ENCODE data around the gene CDCA8. TPM values are rescaled to one million over a fixed set of nuclear protein-coding genes. Genes with fewer than 3 reads are reported as not detected.
A peak's percentile ranks its signal among the peaks of the same experiment; 100 is the strongest.

Gene CDCA8
- total and polyA plus RNA-seq, 9 of the 15 experiments (the other 6 are each of a cell fraction or from before 2014, with no cell fraction given): 26.4 to 148 (median 81.8) TPM

DNA sequence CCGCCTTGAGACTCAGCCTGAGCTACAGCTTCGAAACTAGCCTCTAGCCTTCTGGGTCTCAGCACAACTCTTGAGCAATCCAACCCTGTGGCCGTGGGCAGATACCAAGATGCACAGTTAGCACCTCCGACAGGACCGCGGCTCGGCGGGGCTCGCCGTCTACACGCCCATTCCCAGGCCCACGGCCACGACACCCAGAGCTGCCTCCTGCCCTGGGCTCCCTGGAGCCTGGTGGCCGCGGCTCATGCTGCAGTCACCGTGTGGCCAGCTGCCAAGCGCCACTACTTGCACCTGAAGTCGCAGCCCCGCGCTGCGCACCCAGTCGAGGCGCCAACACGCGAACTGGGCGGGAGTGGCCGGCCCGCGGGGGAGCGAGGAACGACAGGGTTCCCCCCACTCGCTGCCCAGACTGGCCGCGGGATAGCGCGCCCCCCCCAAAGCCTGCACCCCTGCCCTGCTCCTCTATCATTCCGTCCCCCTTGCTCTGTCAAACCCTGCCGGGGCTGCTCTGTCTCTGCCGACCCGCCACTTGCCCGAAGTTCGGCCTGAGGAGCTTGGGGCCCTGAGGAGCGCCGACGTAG, 729 bp upstream of the CDCA8 start (continued):
- TF ChIP-seq THAP12 (CRISPR knock-in tag; IDR thresholded peaks at IDR 0.05): no peak
- TF ChIP-seq, protein P1, sequence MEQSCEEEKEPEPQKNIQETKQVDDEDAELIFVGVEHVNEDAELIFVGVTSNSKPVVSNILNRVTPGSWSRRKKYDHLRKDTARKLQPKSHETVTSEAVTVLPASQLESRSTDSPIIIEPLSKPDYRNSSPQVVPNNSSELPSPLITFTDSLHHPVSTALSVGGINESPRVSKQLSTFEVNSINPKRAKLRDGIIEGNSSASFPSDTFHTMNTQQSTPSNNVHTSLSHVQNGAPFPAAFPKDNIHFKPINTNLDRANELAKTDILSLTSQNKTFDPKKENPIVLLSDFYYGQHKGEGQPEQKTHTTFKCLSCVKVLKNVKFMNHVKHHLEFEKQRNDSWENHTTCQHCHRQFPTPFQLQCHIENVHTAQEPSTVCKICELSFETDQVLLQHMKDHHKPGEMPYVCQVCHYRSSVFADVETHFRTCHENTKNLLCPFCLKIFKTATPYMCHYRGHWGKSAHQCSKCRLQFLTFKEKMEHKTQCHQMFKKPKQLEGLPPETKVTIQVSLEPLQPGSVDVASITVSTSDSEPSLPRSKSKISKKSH (CRISPR knock-in tag; IDR thresholded peaks at IDR 0.05): no peak
- TF ChIP-seq AFF1 (IDR thresholded peaks at IDR 0.05; ENCODE audit: low read depth in 1 of 2, partially characterized antibody in 2 of 2): no peak
- TF ChIP-seq EGR1 (conservative IDR thresholded peaks at IDR 0.05): peak; percentile 23; the same call in 1 of the 2 replicates
- no peak for TF ChIP-seq FOXM1 (IDR thresholded peaks at IDR 0.05; ENCODE audit: low read depth)
- TF ChIP-seq FOXM1 (CRISPR knock-in tag; IDR thresholded peaks at IDR 0.05; ENCODE audit: low read depth): no peak
- peak; percentile 20; the same call in 1 of the 2 replicates for TF ChIP-seq NFRKB (IDR thresholded peaks at IDR 0.05; ENCODE audit: low read depth)
- peak; percentile 74 for TF ChIP-seq KDM5B (IDR thresholded peaks at IDR 0.05; ENCODE audit: insufficient replicate concordance, low read depth, low read length)
- no peak for TF ChIP-seq CCAR2 (IDR thresholded peaks at IDR 0.05; ENCODE audit: low read depth, low read length)
- no peak for TF ChIP-seq BCL6 (CRISPR knock-in tag; IDR thresholded peaks at IDR 0.05)
- TF ChIP-seq IRF9 (tag; IDR thresholded peaks at IDR 0.05): no peak
- no peak for TF ChIP-seq ZNF584 (CRISPR knock-in tag; IDR thresholded peaks at IDR 0.05; ENCODE audit: low read depth)
- TF ChIP-seq KLF13 (tag; IDR thresholded peaks at IDR 0.05; ENCODE audit: borderline replicate concordance, low read depth): no peak
- no peak for TF ChIP-seq RBM39 (optimal IDR thresholded peaks at IDR 0.05; ENCODE audit: low read depth, low read length)
- TF ChIP-seq NKRF (IDR thresholded peaks at IDR 0.05; ENCODE audit: borderline replicate concordance): peak; percentile 76
- no peak for TF ChIP-seq ZFP36 (IDR thresholded peaks at IDR 0.05; ENCODE audit: low read depth, low read length, partially characterized antibody)
- 0 out of 2 replicates have a peak, but pooled peaks have one; percentile 0 for TF ChIP-seq DIDO1 (tag; IDR thresholded peaks at IDR 0.05; ENCODE audit: low read depth)

Measured in K562 (cell line).